HepG2 (cell line): ENCODE results near the gene EPB41L2. TPM values are rescaled to one million over a fixed set of nuclear protein-coding genes. Genes with fewer than 3 reads are reported as not detected.

Experiments used
- ATAC-seq: fragments of 200-7000 bp; cut with Tn5 transposase; 3 replicates; pipeline ENCODE4 v1.9.1; 2020; ENCODE audit warnings: mild to moderate bottlenecking, moderate library complexity
- BruUV-seq: library from RNA; stranded (reverse); fragments of 400-500 nt; replicated peaks from 2 replicates; lab custom pipeline; 2021; lab: Mats Ljungman, UMichigan
- CTCF ChIA-PET: fragments of 300-600 bp; formaldehyde crosslinking; extraction: SDS; loops from one replicate; lab custom pipeline; 2021; ENCODE audit warnings: low total read pairs, inconsistent platforms, low intra/inter-chr PET ratio; lab: Yijun Ruan, JAX
- POLR2A ChIA-PET: fragments of 350-600 bp; sonication (Branson Sonifier 250); formaldehyde crosslinking; loops from one replicate; lab custom pipeline; 2020; ENCODE audit warnings: antibody characterized with exemption, inconsistent platforms; lab: Yijun Ruan, JAX
- DNase-seq: peaks from one replicate; pipeline ENCODE4 v3.0.0-alpha.2; 2015; ENCODE audit warnings: low spot score
- FAIRE-seq: peaks from 3 replicates; lab custom pipeline; 2011; peaks lifted over from hg19 to GRCh38; lab: Jason Lieb, UNC
- H2AFZ ChIP-seq: one replicate; pipeline ENCODE4 v1.6.1; 2011; ENCODE audit warnings: low read length, inconsistent platforms
- H3K27ac ChIP-seq: fragments of 300-600 bp; 3 replicates; pipeline ENCODE4 v1.8.0; 2011; ENCODE audit warnings: mixed run types, mild to moderate bottlenecking, mixed read lengths, low read length, inconsistent platforms; ENCODE audit not compliant: insufficient read depth; ENCODE audit errors: extremely low read length
- H3K27me3 ChIP-seq, 2 experiments: fragments of 200-600 bp in 1 of 2; 2 replicates in 1 of 2; 3 replicates in 1 of 2; pipeline versions ENCODE4 v1.6.0 to v1.8.0; 2011; ENCODE audit warnings: low read length in 2 of 2, mild to moderate bottlenecking in 2 of 2, moderate library complexity in 2 of 2, inconsistent platforms in 1 of 2; ENCODE audit not compliant: insufficient read depth in 2 of 2, control insufficient read depth in 1 of 2
- H3K36me3 ChIP-seq, 2 experiments: fragments of 200-600 bp in 1 of 2; replicated peaks in 1 of 2; 2 replicates in 1 of 2; 3 replicates in 1 of 2; pipeline versions ENCODE4 v1.5.1 to v1.8.0; 2011; ENCODE audit warnings: low read length in 2 of 2, inconsistent platforms in 1 of 2; ENCODE audit not compliant: insufficient read depth in 2 of 2, control insufficient read depth in 1 of 2
- H3K4me1 ChIP-seq: 2 replicates; pipeline ENCODE4 v1.5.1; 2012; ENCODE audit warnings: low read length, inconsistent platforms; ENCODE audit not compliant: insufficient read depth
- H3K4me2 ChIP-seq: 2 replicates; pipeline ENCODE4 v1.6.0; 2011; ENCODE audit warnings: low read depth, low read length, inconsistent platforms
- H3K4me3 ChIP-seq, 3 experiments: fragments of 200-600 bp in 1 of 3; sonication (generic), shearing (Covaris generic) in 1 of 3; replicated peaks in 1 of 3; 2 replicates each; pipeline ENCODE4 v1.5.1; 2011 to 2016; ENCODE audit warnings: low read length in 3 of 3, inconsistent platforms in 2 of 3, low read depth in 2 of 3, mild to moderate bottlenecking in 2 of 3, control low read depth in 1 of 3, mixed read lengths in 1 of 3; ENCODE audit not compliant: insufficient read depth in 1 of 3
- H3K79me2 ChIP-seq: one replicate; pipeline ENCODE4 v1.6.1; 2011; ENCODE audit warnings: low read length, inconsistent platforms; ENCODE audit not compliant: insufficient read depth
- H3K9ac ChIP-seq: 2 replicates; pipeline ENCODE4 v1.6.0; 2011; ENCODE audit warnings: mild to moderate bottlenecking, low read depth, low read length, inconsistent platforms; ENCODE audit not compliant: insufficient read depth
- H3K9me3 ChIP-seq: 2 replicates; pipeline ENCODE4 v1.5.1; 2012; ENCODE audit warnings: mild to moderate bottlenecking, low read length
- H4K20me1 ChIP-seq: 2 replicates; pipeline ENCODE4 v1.6.0; 2011; ENCODE audit warnings: inconsistent platforms, mild to moderate bottlenecking, low read length, moderate library complexity; ENCODE audit not compliant: insufficient read depth
- ATM ChIP-seq: fragments of 450-650 bp; IDR thresholded peaks from 2 replicates; pipeline ENCODE4 v1.7.1; 2017; ENCODE audit warnings: mild to moderate bottlenecking, borderline replicate concordance
- CCDC6 ChIP-seq: sonication (generic); formaldehyde crosslinking; IDR thresholded peaks from 2 replicates; pipeline ENCODE4 v1.8.1; 2022; ENCODE audit warnings: mild to moderate bottlenecking, missing genetic modification reagents, moderate library complexity
- DNMT1 ChIP-seq: sonication (generic); formaldehyde crosslinking; IDR thresholded peaks from 2 replicates; pipeline ENCODE4 v1.5.1; 2020; ENCODE audit warnings: mild to moderate bottlenecking, missing genetic modification reagents
- E2F1 ChIP-seq: sonication (generic); formaldehyde crosslinking; IDR thresholded peaks from 2 replicates; pipeline ENCODE4 v1.5.0; 2020; ENCODE audit warnings: missing genetic modification reagents
- FOXK1 ChIP-seq: sonication (generic); formaldehyde crosslinking; IDR thresholded peaks from 2 replicates; pipeline ENCODE4 v1.4.0; 2020; ENCODE audit warnings: low read depth, missing genetic modification reagents, borderline replicate concordance
- HMGA1 ChIP-seq: sonication (generic); formaldehyde crosslinking; conservative IDR thresholded peaks from 2 replicates; pipeline ENCODE4 v1.4.0; 2020; ENCODE audit warnings: missing genetic modification reagents
- JARID2 ChIP-seq: sonication (generic); formaldehyde crosslinking; IDR thresholded peaks from 2 replicates; pipeline ENCODE4 v1.8.1; 2023; ENCODE audit warnings: missing genetic modification reagents, inconsistent platforms; ENCODE audit not compliant: insufficient replicate concordance
- KAT8 ChIP-seq: IDR thresholded peaks from 2 replicates; pipeline ENCODE4 v1.6.1; 2016; ENCODE audit warnings: missing genetic modification reagents, missing compliant biosample characterization
- MED8 ChIP-seq: sonication (generic); formaldehyde crosslinking; IDR thresholded peaks from 2 replicates; pipeline ENCODE4 v1.8.1; 2023; ENCODE audit warnings: mild to moderate bottlenecking, missing genetic modification reagents; ENCODE audit not compliant: insufficient replicate concordance
- MEIS1 ChIP-seq: sonication (generic); formaldehyde crosslinking; IDR thresholded peaks from 2 replicates; pipeline ENCODE4 v1.9.0; 2021; ENCODE audit warnings: mild to moderate bottlenecking, missing genetic modification reagents, moderate library complexity, borderline replicate concordance
- MIXL1 ChIP-seq: IDR thresholded peaks from 2 replicates; pipeline ENCODE4 v1.6.1; 2016
- SKI ChIP-seq: fragments of 450-650 bp; IDR thresholded peaks from one replicate; pipeline ENCODE4 v1.6.1; 2018; ENCODE audit warnings: mild to moderate bottlenecking; ENCODE audit not compliant: partially characterized antibody
- SMC3 ChIP-seq: IDR thresholded peaks from 2 replicates; pipeline ENCODE4 v1.6.1; 2011; ENCODE audit warnings: low read length, improper control_type of control experiment
- U2AF2 ChIP-seq: fragments of 200-400 bp; formaldehyde crosslinking; IDR thresholded peaks from 2 replicates; pipeline ENCODE4 v1.6.1; 2017; ENCODE audit warnings: low read depth, mild to moderate bottlenecking, low read length
- ZFP37 ChIP-seq: sonication (generic); formaldehyde crosslinking; IDR thresholded peaks from 2 replicates; pipeline ENCODE4 v1.4.0; 2020; ENCODE audit warnings: missing genetic modification reagents, borderline replicate concordance
- ZMYM3 ChIP-seq: sonication (generic); formaldehyde crosslinking; IDR thresholded peaks from 2 replicates; pipeline ENCODE4 v1.5.1; 2020; ENCODE audit warnings: mild to moderate bottlenecking, missing genetic modification reagents
- WGBS: methylation state at CpG from one replicate; pipeline ENCODE4 v1.1.6; 2017; ENCODE audit warnings: low lambda C conversion rate; 5-methylcytosine and 5-hydroxymethylcytosine counted together
- in situ Hi-C: cut with HindIII; loops from 2 replicates; pipeline ENCODE4 v1.10.0; 2017; ENCODE audit warnings: low pct_unique_long_range_greater_than_20kb; ENCODE audit not compliant: extremely low pct_ligation_motif_present
- intact Hi-C: fragments of 100-400 bp; cut with micrococcal nuclease; formaldehyde crosslinking; loops from one replicate; pipeline ENCODE4 v1.10.0; 2022; ENCODE audit not compliant: unreplicated experiment
- polyA plus RNA-seq, 8 experiments: library from polyadenylated mRNA; depleted of rRNA in 3 of 8; stranded (reverse) in 7 of 8; unstranded in 1 of 8; fragments of >200 nt; fragmentation: Illumina TruSeq in 4 of 8; extraction: Trizol in 4 of 8; gene quantifications; 2 replicates each; pipeline versions ENCODE4 v1.2.1 to v1.2.3, GENCODE V29; 2011 to 2016; ENCODE audit warnings: low read depth in 4 of 8, missing spikeins in 1 of 8, mixed read lengths in 1 of 8; ENCODE audit not compliant: insufficient read depth in 1 of 8
- total RNA-seq, 5 experiments: library from RNA; depleted of rRNA; stranded (reverse); fragments of >200 nt; fragmentation: Illumina TruSeq; extraction: Trizol; gene quantifications; 2 replicates each; pipeline ENCODE4 v1.2.3, GENCODE V29; 2016; ENCODE audit warnings: low read depth in 1 of 5
- TF ChIP-seq, protein P1 (sequence below): sonication (generic); formaldehyde crosslinking; IDR thresholded peaks from 2 replicates; pipeline ENCODE4 v1.8.0; 2022; ENCODE audit warnings: mild to moderate bottlenecking, missing genetic modification reagents, borderline replicate concordance
- TF ChIP-seq, protein P2 (sequence below): sonication (generic); formaldehyde crosslinking; IDR thresholded peaks from 2 replicates; pipeline ENCODE4 v1.5.1; 2020; ENCODE audit warnings: mild to moderate bottlenecking, missing genetic modification reagents, borderline replicate concordance
- TF ChIP-seq, protein P3 (sequence below): IDR thresholded peaks from 2 replicates; pipeline ENCODE4 v1.6.1; 2016; ENCODE audit warnings: low read depth, borderline replicate concordance

EPB41L2 gene
- total and polyA plus RNA-seq, 2 of the 13 experiments (the other 11 are each of a cell fraction or from before 2014, with no cell fraction given): 41.7 to 56.4 TPM

- TF ChIP-seq ATM (no peak), HMGA1 (no peak), DNMT1 (CRISPR knock-in tag) (no peak), SKI (no peak)
- TF ChIP-seq, protein P1, sequence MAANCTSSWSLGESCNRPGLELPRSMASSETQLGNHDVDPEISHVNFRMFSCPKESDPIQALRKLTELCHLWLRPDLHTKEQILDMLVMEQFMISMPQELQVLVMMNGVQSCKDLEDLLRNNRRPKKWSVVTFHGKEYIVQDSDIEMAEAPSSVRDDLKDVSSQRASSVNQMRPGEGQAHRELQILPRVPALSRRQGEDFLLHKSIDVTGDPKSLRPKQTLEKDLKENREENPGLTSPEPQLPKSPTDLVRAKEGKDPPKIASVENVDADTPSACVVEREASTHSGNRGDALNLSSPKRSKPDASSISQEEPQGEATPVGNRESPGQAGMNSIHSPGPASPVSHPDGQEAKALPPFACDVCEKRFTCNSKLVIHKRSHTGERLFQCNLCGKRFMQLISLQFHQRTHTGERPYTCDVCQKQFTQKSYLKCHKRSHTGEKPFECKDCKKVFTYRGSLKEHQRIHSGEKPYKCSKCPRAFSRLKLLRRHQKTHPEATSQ (CRISPR knock-in tag): no peak
Observed at GRCh38 chr6:131065112-131065823, 2.2 kb upstream of the EPB41L2 start (continued).

DNA sequence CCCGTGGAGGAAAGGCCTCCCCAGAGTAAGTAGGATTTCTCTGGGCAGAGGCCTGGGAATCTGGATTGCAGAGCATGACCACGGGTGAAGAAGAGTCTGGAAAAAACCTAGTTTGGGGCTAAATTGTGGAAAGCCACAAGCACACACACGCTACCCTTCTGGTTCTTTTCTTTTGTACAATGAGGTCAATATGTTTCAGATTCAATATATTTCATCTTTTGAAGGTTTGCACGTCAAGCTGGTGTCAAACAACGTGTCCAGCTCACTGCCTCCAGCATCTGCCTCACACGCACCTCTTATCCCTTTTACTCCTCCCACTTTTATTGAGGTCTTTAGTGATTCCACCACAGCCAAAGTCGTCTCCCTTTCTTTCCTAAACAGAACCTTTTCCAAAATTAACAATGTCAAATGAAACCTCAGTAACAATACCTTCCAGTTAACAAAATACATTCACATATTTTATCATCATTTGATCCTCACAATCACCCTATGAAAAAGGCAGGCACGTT is 773 bp upstream of the EPB41L2 start:
- CTCF ChIA-PET: no interaction called here
- Histone ChIP-seq H2AFZ (peak overlapping the region; percentile 59), H3K27ac (peak overlapping the region; percentile 79), H3K4me1 (peaks cover 57% of the 10 kb centered on the region), H4K20me1 (no peaks in the 10 kb centered on the region), H3K79me2 (peaks cover 39% of the 10 kb centered on the region), H3K9me3 (no peaks in the 10 kb centered on the region), H3K4me2 (peak overlapping the region; percentile 94), H3K27me3 (no peaks in the 10 kb centered on the region; a peak in 1 of 5 replicates), H3K4me3 (peak overlapping the region; percentile 68 to 92 (median 70)), H3K36me3 (no peaks in the 10 kb centered on the region), H3K9ac (peak overlapping the region; percentile 76)
- DNase-seq (no peak), ATAC-seq (no peak), FAIRE-seq (no peak)
- intact Hi-C loops (loop anchor here (1.0 to 2.0 kb wide), 4 partner anchors 43 to 179 kb away; no protein-coding TSS in a partner anchor), in situ Hi-C loops (no loop called here)
- POLR2A ChIA-PET: interaction anchor here (0.6 to 1.3 kb wide), 3 partner anchors 21 to 233 kb away, joined by 3 to 4 read pairs (median 3); no protein-coding TSS in a partner anchor
- 4% methylated on average over 8 of the region's 8 CpGs for WGBS
- TSS peak; percentile 66 for BruUV-seq
- no peak for TF ChIP-seq MEIS1 (CRISPR knock-in tag)
- no peak for TF ChIP-seq E2F1 (CRISPR knock-in tag)
- TF ChIP-seq ZFP37 (CRISPR knock-in tag): no peak
- no peak for TF ChIP-seq CCDC6 (CRISPR knock-in tag)
- peak; percentile 42; the same call in 1 of the 2 replicates for TF ChIP-seq FOXK1
- 0 out of 2 replicates have a peak, but pooled peaks have one; percentile 3 for TF ChIP-seq MIXL1 (CRISPR knock-in tag)
- 0 out of 2 replicates have a peak, but pooled peaks have one; percentile 40 for TF ChIP-seq ZMYM3 (CRISPR knock-in tag)
- TF ChIP-seq, protein P2, sequence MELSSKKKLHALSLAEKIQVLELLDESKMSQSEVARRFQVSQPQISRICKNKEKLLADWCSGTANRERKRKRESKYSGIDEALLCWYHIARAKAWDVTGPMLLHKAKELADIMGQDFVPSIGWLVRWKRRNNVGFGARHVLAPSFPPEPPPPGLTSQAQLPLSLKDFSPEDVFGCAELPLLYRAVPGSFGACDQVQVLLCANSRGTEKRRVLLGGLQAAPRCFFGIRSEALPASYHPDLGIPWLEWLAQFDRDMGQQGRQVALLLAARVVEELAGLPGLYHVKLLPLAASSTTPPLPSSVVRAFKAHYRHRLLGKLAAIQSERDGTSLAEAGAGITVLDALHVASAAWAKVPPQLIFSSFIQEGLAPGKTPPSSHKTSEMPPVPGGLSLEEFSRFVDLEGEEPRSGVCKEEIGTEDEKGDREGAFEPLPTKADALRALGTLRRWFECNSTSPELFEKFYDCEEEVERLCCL (CRISPR knock-in tag): 0 out of 2 replicates have a peak, but pooled peaks have one; percentile 20
- no peak for TF ChIP-seq SMC3
- no peak for TF ChIP-seq U2AF2
- TF ChIP-seq, protein P3, sequence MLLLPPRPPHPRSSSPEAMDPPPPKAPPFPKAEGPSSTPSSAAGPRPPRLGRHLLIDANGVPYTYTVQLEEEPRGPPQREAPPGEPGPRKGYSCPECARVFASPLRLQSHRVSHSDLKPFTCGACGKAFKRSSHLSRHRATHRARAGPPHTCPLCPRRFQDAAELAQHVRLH (CRISPR knock-in tag): 0 out of 2 replicates have a peak, but pooled peaks have one; percentile 32
- no peak for TF ChIP-seq JARID2 (CRISPR knock-in tag)
- no peak for TF ChIP-seq KAT8 (CRISPR knock-in tag)
- no peak for TF ChIP-seq MED8 (CRISPR knock-in tag)
